ENCODE data around the gene ZBTB20.

DNA sequence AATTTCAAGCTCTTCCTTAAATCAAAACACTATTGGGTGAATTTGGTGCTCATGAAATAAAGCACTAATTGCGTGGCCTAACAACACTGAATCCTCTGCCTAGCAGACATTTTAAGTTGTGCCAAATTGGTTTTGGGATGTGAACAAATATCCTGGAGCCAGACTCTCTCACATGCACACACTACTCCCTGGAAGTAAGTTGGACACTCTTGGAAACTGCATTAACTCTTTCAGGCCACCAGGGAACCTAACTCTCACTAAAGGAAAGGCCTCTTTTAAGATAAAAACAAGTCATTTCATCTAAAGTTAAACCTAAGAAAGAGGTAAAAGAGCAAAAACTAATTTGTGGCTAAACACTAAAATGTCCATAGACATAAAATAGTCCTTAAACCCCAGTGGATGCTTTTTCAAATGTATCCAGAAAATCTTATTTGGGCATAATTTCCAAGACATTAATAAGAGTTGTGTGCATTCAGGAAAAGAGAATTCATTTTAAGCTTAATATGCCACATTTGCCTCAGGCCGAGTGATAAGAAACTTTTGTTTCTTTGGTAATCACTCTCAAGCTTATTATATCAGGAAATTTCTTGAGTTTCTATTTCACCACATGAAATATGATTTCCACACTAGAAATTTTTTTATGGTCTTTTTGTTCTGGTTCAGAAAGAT, 61.8 kb downstream of the ZBTB20 start:
- TF ChIP-seq, protein P1, sequence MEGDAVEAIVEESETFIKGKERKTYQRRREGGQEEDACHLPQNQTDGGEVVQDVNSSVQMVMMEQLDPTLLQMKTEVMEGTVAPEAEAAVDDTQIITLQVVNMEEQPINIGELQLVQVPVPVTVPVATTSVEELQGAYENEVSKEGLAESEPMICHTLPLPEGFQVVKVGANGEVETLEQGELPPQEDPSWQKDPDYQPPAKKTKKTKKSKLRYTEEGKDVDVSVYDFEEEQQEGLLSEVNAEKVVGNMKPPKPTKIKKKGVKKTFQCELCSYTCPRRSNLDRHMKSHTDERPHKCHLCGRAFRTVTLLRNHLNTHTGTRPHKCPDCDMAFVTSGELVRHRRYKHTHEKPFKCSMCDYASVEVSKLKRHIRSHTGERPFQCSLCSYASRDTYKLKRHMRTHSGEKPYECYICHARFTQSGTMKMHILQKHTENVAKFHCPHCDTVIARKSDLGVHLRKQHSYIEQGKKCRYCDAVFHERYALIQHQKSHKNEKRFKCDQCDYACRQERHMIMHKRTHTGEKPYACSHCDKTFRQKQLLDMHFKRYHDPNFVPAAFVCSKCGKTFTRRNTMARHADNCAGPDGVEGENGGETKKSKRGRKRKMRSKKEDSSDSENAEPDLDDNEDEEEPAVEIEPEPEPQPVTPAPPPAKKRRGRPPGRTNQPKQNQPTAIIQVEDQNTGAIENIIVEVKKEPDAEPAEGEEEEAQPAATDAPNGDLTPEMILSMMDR (IDR thresholded peaks at IDR 0.05; ENCODE audit: insufficient read depth, low read length, poor library complexity, severe bottlenecking), result no peak
- TF ChIP-seq EZH2phosphoT487 (conservative IDR thresholded peaks at IDR 0.05; ENCODE audit: low read length), result no peak

All from SU-DHL-6 (cell line).